HEK293T (cell line): ENCODE measurements around the gene TEF.
"Not testable (repeated sequence)": the region's sequence is repeated elsewhere in the genome, so short reads cannot be mapped to it uniquely, and the experiment has no call there.

Experiments
- ARNT ChIP-seq: fragments of 450-650 bp; IDR thresholded peaks from 2 replicates; pipeline ENCODE4 v1.6.1; 2017; ENCODE audit warnings: mild to moderate bottlenecking
- BHLHE40 ChIP-seq: fragments of 450-650 bp; IDR thresholded peaks from 2 replicates; pipeline ENCODE4 v1.6.1; 2016; ENCODE audit warnings: mild to moderate bottlenecking, moderate library complexity, borderline replicate concordance
- FOXA1 ChIP-seq: fragments of 450-650 bp; IDR thresholded peaks from 2 replicates; pipeline ENCODE4 v1.6.1; 2016; ENCODE audit warnings: mild to moderate bottlenecking
- FOXK2 ChIP-seq: fragments of 450-650 bp; IDR thresholded peaks from 2 replicates; pipeline ENCODE4 v1.6.1; 2016; ENCODE audit warnings: mild to moderate bottlenecking

- TF ChIP-seq ARNT, FOXA1, FOXK2, BHLHE40: not testable (repeated sequence)
These were observed 21.1 kb downstream of the TEF start for GRCh38 chr22:41402851-41403250.
